ENCODE measurements around the gene CFAP410. TPM values are rescaled to one million over a fixed set of nuclear protein-coding genes. Genes with fewer than 3 reads are reported as not detected.
A peak's percentile ranks its signal among the peaks of the same experiment; 100 is the strongest.

Gene CFAP410
- total and polyA plus RNA-seq, 11 donors = 10.4 to 31.6 (median 16.4) TPM

DNA sequence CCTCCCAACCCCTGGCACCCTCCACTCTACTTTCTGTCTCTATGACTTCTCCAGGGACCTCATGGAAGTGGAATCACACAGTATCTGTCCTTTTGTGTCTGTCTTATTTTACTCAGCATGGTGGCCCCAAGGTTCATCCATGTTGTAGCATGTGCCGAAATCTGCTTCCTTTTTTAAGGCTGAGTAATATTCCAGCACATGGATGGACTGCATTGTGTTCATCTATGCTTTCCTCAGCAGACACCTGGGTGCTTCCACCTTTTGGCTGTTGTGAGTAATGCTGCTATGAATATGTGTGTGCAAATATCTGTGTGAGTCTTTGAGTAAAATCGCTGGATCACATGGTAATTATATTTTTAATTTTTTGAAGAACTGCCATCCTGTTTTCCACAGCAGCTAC lies 40.9 kb downstream of the CFAP410 start:
- Histone ChIP-seq H3K27ac (peak overlapping the region in 1 of 12 donors; percentile 44), H3K4me1 (peaks cover 9 to 60% (median 52%) of the 10 kb centered on the region in 12 donors), H3K27me3 (no peaks in the 10 kb centered on the region), H3K4me3 (no peak overlapping the region), H3K9me3 (no peaks in the 10 kb centered on the region), H3K36me3 (peaks cover 0 to under 1% (median 0%) of the 10 kb centered on the region in 9 donors)
- intact Hi-C loops (cut with DNase I) = loop anchor here in 1 of 10 donors (5.0 kb wide), 2 partner anchors 184 to 286 kb away; partner anchors contain the start of gene TRAPPC10
- ATAC-seq (no peak), DNase-seq (no peak)
- TF ChIP-seq, protein P1, sequence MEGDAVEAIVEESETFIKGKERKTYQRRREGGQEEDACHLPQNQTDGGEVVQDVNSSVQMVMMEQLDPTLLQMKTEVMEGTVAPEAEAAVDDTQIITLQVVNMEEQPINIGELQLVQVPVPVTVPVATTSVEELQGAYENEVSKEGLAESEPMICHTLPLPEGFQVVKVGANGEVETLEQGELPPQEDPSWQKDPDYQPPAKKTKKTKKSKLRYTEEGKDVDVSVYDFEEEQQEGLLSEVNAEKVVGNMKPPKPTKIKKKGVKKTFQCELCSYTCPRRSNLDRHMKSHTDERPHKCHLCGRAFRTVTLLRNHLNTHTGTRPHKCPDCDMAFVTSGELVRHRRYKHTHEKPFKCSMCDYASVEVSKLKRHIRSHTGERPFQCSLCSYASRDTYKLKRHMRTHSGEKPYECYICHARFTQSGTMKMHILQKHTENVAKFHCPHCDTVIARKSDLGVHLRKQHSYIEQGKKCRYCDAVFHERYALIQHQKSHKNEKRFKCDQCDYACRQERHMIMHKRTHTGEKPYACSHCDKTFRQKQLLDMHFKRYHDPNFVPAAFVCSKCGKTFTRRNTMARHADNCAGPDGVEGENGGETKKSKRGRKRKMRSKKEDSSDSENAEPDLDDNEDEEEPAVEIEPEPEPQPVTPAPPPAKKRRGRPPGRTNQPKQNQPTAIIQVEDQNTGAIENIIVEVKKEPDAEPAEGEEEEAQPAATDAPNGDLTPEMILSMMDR (IDR thresholded peaks at IDR 0.05) = peak in 2 of 12 donors; percentile 11 to 13
- no peak for TF ChIP-seq POLR2A (IDR thresholded peaks at IDR 0.05)
- WGBS, 4 donors = 88 to 96% (median 90%) methylated on average over 2 of the region's 2 CpGs

DNA sequence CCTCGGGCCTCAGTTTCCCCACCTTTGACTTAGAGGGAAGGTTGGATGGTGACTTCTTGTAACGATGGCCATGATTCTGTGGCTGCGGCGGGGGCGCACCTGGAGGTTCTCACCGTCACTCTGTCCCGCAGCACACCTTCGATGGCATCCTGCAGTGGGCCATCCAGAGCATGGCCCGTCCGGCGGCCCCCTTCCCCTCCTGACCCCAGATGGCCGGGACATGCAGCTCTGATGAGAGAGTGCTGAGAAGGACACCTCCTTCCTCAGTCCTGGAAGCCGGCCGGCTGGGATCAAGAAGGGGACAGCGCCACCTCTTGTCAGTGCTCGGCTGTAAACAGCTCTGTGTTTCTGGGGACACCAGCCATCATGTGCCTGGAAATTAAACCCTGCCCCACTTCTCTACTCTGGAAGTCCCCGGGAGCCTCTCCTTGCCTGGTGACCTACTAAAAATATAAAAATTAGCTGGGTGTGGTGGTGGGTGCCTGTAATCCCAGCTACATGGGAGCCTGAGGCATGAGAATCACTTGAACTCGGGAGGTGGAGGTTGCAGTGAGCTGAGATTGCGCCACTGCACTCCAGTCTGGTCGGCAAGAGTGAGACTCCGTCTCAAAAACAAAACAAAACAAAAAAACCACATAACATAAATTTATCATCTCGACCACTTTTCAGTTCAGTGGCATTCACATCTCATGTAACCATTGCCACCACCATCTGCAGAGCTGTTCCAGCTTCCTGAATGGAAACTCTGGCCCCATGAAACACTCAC lies 41.5 kb downstream of the CFAP410 start:
- no peak for TF ChIP-seq POLR2A (IDR thresholded peaks at IDR 0.05)
- TF ChIP-seq, protein P1 (IDR thresholded peaks at IDR 0.05) = peak; percentile 62 to 88 (median 80)
- H3K27ac ChIP-seq = peak overlapping the region in 2 of 12 donors; percentile 17 to 44
- intact Hi-C loops (cut with DNase I) = loop anchor here in 1 of 10 donors (5.0 kb wide), 2 partner anchors 185 to 285 kb away; partner anchors contain the start of gene TRAPPC10
- peaks cover 9 to 54% (median 46%) of the 10 kb centered on the region in 12 donors for H3K4me1 ChIP-seq
- H3K9me3 ChIP-seq = no peaks in the 10 kb centered on the region
- H3K27me3 ChIP-seq = no peaks in the 10 kb centered on the region
- no peaks in the 10 kb centered on the region for H3K36me3 ChIP-seq
- 27 to 39% (median 28%) methylated on average over 14 to 22 of the region's 22 CpGs for WGBS, 4 donors
- DNase-seq = peak; percentile 86 to 91 (median 87)
- peak; percentile 57 to 77 (median 66) for ATAC-seq
- H3K4me3 ChIP-seq = peak overlapping the region in 1 of 12 donors; percentile 15

DNA sequence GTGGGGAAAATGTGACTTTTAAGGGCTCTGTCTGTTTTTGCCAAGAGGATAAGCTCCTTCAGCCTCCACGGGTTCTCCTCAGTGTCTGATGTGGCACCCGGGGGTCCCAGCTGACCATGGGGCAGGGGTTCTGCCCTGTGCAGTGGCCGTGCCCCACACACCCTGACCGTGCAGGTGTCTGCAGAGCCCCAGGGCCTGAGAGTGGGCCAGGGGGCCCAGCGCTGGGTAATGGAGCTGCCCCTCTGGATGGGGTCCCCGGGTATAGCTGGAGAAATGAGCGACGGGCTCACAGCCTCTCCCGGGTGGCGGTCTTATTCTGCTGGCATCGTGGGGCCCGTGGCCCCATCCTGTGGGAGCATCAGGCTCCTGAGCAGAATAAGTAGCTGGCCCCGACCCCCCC lies 42.3 kb downstream of the CFAP410 start:
- intact Hi-C loops (cut with DNase I) = loop anchor here in 1 of 10 donors (5.0 kb wide), 2 partner anchors 185 to 285 kb away; partner anchors contain the start of gene TRAPPC10
- H3K9me3 ChIP-seq = no peaks in the 10 kb centered on the region
- ATAC-seq (no peak), DNase-seq (no peak)
- H3K27me3 ChIP-seq = no peaks in the 10 kb centered on the region
- no peaks in the 10 kb centered on the region for H3K36me3 ChIP-seq
- peaks cover 9 to 46% (median 39%) of the 10 kb centered on the region in 12 donors for H3K4me1 ChIP-seq
- WGBS, 4 donors = 61 to 91% (median 84%) methylated on average over 2 to 13 of the region's 13 CpGs
- TF ChIP-seq POLR2A (IDR thresholded peaks at IDR 0.05) = no peak
- TF ChIP-seq, protein P1 (IDR thresholded peaks at IDR 0.05) = no peak
- H3K4me3 ChIP-seq = no peak overlapping the region
- H3K27ac ChIP-seq = no peak overlapping the region

DNA sequence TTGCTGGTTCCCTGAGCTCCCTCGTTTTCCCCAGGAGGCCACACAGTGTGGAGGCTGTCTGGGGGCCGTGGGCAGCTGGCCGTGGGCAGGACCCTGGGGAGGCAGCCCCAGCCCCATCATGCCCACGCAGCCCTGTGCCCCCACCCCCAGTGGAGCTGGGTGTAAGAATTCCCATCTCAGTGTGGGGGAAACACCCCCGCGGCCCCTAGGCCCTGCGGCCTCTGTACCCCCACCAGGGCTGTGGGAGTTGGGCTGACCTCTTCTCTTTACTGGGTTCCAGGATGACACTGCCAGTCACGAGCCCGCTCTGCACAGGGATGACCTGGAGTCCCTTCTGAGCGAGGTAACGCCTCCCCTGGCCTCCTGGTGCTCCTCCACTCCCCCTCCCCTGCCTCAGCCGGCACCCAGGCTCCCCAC lies 43.1 kb downstream of the CFAP410 start:
- DNase-seq = no peak
- 86 to 93% (median 89%) methylated on average over 9 to 12 of the region's 12 CpGs for WGBS, 4 donors
- Histone ChIP-seq H3K27me3 (no peaks in the 10 kb centered on the region), H3K27ac (no peak overlapping the region), H3K9me3 (no peaks in the 10 kb centered on the region), H3K36me3 (no peaks in the 10 kb centered on the region), H3K4me1 (peaks cover 9 to 38% (median 31%) of the 10 kb centered on the region in 12 donors), H3K4me3 (no peak overlapping the region)
- intact Hi-C loops (cut with DNase I) = loop anchor here in 1 of 10 donors (5.0 kb wide), 2 partner anchors 186 to 284 kb away; partner anchors contain the start of gene TRAPPC10
- TF ChIP-seq, protein P1 (IDR thresholded peaks at IDR 0.05) = no peak
- TF ChIP-seq POLR2A (IDR thresholded peaks at IDR 0.05) = no peak
- no peak for ATAC-seq

Data from heart left ventricle (tissue), 16 donors.